IPS-18a (cell line): ENCODE measurements around the gene NQO2.
A peak's percentile ranks its signal among the peaks of the same experiment; 100 is the strongest.

ENCODE experiments used
- H3K27ac ChIP-seq: one replicate; pipeline ENCODE4 v1.5.1; 2013; ENCODE audit warnings: low read length
- H3K27me3 ChIP-seq: one replicate; pipeline ENCODE4 v1.6.1; 2013; ENCODE audit warnings: mild to moderate bottlenecking, low read length; ENCODE audit not compliant: control insufficient read depth, insufficient read depth
- H3K36me3 ChIP-seq: one replicate; pipeline ENCODE4 v1.6.1; 2013; ENCODE audit warnings: low read depth, low read length; ENCODE audit not compliant: control insufficient read depth
- H3K4me1 ChIP-seq: one replicate; pipeline ENCODE4 v1.6.1; 2013; ENCODE audit warnings: low read depth, low read length; ENCODE audit not compliant: control insufficient read depth
- H3K4me3 ChIP-seq: one replicate; pipeline ENCODE4 v1.5.1; 2013; ENCODE audit warnings: low read length
- H3K9ac ChIP-seq: one replicate; pipeline ENCODE4 v1.6.1; 2013; ENCODE audit warnings: mild to moderate bottlenecking, low read length, moderate library complexity
- H3K9me3 ChIP-seq: one replicate; pipeline ENCODE4 v1.6.1; 2013; ENCODE audit warnings: low read depth, low read length; ENCODE audit not compliant: control insufficient read depth

Gene NQO2

DNA sequence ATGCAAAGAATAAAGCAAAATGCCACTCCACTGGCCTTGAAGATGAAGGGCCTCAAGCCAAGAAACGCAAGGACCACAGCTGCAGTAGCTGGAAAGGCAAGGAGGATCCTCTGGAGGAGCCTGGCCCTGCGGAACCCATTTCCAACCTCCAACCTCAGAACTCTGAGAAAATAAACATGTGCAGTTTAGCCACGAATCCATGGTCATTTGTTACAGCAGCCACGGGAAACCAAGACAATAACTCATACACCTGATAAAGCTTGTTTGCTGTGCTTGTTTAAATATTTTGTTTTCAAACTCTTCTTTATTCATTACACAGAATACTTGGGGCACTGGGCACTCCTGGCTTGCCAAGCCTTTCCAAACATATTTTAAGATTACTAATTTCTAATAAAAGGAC is 38.8 kb upstream of the NQO2 start:
- Histone ChIP-seq H3K9me3 (no peaks in the 10 kb centered on the region), H3K4me3 (no peak overlapping the region), H3K4me1 (peaks cover 19% of the 10 kb centered on the region), H3K36me3 (no peaks in the 10 kb centered on the region), H3K27ac (no peak overlapping the region), H3K27me3 (no peaks in the 10 kb centered on the region), H3K9ac (no peak overlapping the region)

GRCh38 chr6:2961506-2961905 is 38.2 kb upstream of the NQO2 start:
- Histone ChIP-seq H3K27ac (no peak overlapping the region), H3K9me3 (no peaks in the 10 kb centered on the region), H3K9ac (no peak overlapping the region), H3K4me3 (no peak overlapping the region), H3K27me3 (no peaks in the 10 kb centered on the region), H3K36me3 (no peaks in the 10 kb centered on the region), H3K4me1 (peaks cover 24% of the 10 kb centered on the region)

- Histone ChIP-seq H3K4me1 (peaks cover 27% of the 10 kb centered on the region), H3K4me3 (no peak overlapping the region), H3K27ac (no peak overlapping the region), H3K36me3 (no peaks in the 10 kb centered on the region), H3K27me3 (no peaks in the 10 kb centered on the region), H3K9ac (no peak overlapping the region), H3K9me3 (no peaks in the 10 kb centered on the region)
Observed at GRCh38 chr6:2962004-2962403, 37.7 kb upstream of the NQO2 start.

DNA sequence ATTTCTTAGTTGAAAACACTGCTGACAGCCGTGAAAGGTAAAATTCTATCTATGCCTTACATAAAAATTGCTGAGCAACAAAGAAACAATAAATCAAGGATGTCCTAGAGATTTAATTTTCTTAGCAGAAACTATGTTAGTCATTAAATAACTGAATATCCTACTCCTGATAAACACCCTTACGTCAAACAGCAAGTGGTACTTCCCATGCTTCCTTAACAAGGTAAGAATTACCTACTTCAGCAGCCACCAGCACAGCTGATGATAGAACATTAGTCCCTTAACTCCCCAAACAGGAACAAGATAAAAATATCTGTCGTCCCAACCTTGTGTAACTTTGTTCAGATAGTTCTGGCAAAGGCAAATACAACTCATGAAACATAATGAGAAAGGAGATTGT is 37.1 kb upstream of the NQO2 start:
- no peaks in the 10 kb centered on the region for H3K27me3 ChIP-seq
- no peaks in the 10 kb centered on the region for H3K36me3 ChIP-seq
- no peak overlapping the region for H3K9ac ChIP-seq
- H3K4me1 ChIP-seq: peaks cover 27% of the 10 kb centered on the region
- no peak overlapping the region for H3K4me3 ChIP-seq
- H3K27ac ChIP-seq: no peak overlapping the region
- no peaks in the 10 kb centered on the region for H3K9me3 ChIP-seq

DNA sequence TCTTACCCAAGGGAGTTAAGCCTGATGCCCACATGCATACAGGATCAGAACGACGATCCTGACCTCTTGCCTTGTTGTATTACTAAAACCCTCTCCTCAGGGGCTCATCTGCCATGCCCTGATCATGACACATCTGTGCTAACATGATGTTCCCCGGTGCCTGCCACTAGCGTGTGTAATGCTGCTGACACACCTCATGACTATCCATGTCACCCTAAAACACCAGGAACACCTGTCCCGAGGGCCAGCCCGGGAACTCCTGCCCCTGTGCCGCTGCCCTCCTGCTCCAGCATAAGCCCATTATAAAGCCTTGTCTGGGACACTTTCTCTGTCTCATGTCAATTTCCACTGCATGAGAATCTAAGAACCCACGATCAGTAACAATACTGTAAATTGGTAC is 35.9 kb upstream of the NQO2 start:
- no peak overlapping the region for H3K4me3 ChIP-seq
- H3K27me3 ChIP-seq: no peaks in the 10 kb centered on the region
- H3K9ac ChIP-seq: no peak overlapping the region
- peaks cover 27% of the 10 kb centered on the region for H3K4me1 ChIP-seq
- no peak overlapping the region for H3K27ac ChIP-seq
- H3K9me3 ChIP-seq: no peaks in the 10 kb centered on the region
- no peaks in the 10 kb centered on the region for H3K36me3 ChIP-seq

DNA sequence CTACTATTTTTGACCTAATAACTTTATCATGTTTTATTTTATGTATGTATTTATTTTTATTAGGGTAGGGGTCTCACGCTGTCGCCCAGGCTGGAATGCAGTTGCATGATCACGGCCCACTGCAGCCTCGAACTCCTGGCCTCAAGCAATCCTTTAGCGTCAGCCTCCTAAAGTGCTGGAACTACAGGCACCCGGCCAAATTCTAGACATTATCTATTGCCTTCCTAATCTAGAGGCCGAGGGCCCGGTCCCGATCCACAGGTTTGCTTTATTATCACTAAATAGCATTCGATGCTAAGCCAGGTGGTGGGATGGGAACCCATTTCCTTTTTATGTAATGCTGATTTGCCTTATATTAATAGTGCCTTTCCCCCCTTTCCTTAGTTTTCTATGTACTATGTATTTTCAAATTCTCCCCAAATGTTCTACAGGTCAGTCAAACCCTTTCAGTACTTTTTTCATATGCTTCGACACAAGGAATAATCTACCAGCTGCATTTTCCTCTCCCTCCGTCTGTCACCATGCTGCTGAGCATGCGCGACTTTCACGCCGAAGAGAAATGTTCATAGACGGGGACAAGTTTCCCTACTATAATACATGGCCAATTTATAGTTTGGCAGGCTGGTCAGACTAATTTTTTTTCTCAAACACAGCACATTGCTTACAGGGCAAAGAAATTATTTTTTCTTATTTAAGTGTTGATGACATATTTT is 34.7 kb upstream of the NQO2 start:
- no peak overlapping the region for H3K27ac ChIP-seq
- no peaks in the 10 kb centered on the region for H3K27me3 ChIP-seq
- H3K4me1 ChIP-seq: peaks cover 21% of the 10 kb centered on the region

GRCh38 chr6:2966347-2966746 is 33.3 kb upstream of the NQO2 start:
- no peaks in the 10 kb centered on the region for H3K36me3 ChIP-seq
- peaks cover 12% of the 10 kb centered on the region for H3K4me1 ChIP-seq
- no peak overlapping the region for H3K27ac ChIP-seq
- no peaks in the 10 kb centered on the region for H3K9me3 ChIP-seq
- peaks cover 4% of the 10 kb centered on the region for H3K27me3 ChIP-seq
- H3K9ac ChIP-seq: no peak overlapping the region
- H3K4me3 ChIP-seq: no peak overlapping the region

More for the DNA sequence above, 34.7 kb upstream of the NQO2 start:
- Histone ChIP-seq H3K36me3 (no peaks in the 10 kb centered on the region), H3K4me3 (no peak overlapping the region), H3K9ac (no peak overlapping the region), H3K9me3 (no peaks in the 10 kb centered on the region)

- H3K4me3 ChIP-seq: no peak overlapping the region
- no peak overlapping the region for H3K9ac ChIP-seq
- H3K27me3 ChIP-seq: peaks cover 12% of the 10 kb centered on the region
- no peak overlapping the region for H3K27ac ChIP-seq
- peaks cover 9% of the 10 kb centered on the region for H3K4me1 ChIP-seq
- no peaks in the 10 kb centered on the region for H3K36me3 ChIP-seq
- no peaks in the 10 kb centered on the region for H3K9me3 ChIP-seq
Observed at GRCh38 chr6:2967936-2968335, 31.8 kb upstream of the NQO2 start.

GRCh38 chr6:2968600-2969135 is 31.0 kb upstream of the NQO2 start:
- no peak overlapping the region for H3K27ac ChIP-seq

DNA sequence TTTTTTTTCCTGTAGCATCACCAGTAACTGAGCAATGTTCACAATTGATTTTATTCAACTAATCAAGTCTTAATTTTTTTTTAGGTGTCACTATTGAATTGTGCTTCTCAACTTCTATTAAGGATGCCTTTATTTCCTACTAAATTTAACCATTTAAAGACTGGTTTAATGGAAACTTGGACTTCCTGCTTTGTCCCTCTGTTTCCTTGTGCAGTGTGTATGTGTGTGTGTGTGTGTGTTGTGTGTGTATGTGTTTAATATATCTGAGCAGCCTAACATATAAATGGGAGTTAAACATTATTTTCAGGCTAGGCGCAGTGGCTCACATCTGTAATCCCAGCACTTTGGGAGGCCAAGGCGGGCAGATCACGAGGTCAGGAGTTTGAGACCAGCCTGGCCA is 30.1 kb upstream of the NQO2 start:
- no peak overlapping the region for H3K9ac ChIP-seq
- no peak overlapping the region for H3K27ac ChIP-seq
- H3K27me3 ChIP-seq: peaks cover 12% of the 10 kb centered on the region
- no peaks in the 10 kb centered on the region for H3K36me3 ChIP-seq
- no peaks in the 10 kb centered on the region for H3K9me3 ChIP-seq
- H3K4me1 ChIP-seq: peaks cover 9% of the 10 kb centered on the region
- no peak overlapping the region for H3K4me3 ChIP-seq

More at GRCh38 chr6:2968600-2969135, 31.0 kb upstream of the NQO2 start:
- Histone ChIP-seq H3K27me3 (peaks cover 12% of the 10 kb centered on the region), H3K9me3 (no peaks in the 10 kb centered on the region), H3K4me1 (peaks cover 9% of the 10 kb centered on the region), H3K36me3 (no peaks in the 10 kb centered on the region), H3K4me3 (no peak overlapping the region), H3K9ac (no peak overlapping the region)

DNA sequence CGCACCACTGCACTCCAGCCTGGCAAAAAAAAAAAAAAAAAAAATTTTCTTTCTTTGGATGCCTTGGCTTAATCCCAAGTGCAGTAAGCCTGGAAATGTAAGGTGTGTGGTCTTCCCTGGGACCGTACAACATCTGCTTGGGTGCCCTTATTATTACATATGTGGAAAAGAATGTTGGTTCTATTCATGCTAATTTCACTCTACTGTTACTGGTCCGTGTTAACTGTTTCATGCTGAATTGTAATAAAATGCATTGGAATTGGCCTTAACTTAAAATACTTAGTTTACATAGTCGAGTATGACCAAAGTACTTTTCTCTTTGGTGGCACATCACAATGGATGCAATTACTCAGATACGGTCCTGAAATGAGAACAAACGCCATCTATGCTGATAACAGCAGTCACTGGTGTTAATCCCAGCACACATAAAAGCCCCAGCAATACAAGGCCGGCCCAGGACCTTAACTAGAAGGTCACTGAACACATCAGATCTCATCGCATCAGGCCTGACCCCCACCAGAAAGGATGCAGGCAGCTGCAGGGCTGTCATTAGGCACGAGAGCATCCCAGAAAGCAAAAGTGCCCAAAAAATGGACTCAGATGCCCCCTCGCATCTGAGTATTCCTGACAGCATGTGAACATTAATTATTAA is 29.5 kb upstream of the NQO2 start:
- Histone ChIP-seq H3K4me3 (peak overlapping the region; percentile 52), H3K36me3 (no peaks in the 10 kb centered on the region), H3K27ac (no peak overlapping the region), H3K4me1 (peaks cover 9% of the 10 kb centered on the region), H3K9me3 (no peaks in the 10 kb centered on the region), H3K9ac (peak overlapping the region; percentile 30), H3K27me3 (peaks cover 12% of the 10 kb centered on the region)
